ENCODE data around the gene MIEF1.

Gene MIEF1

DNA sequence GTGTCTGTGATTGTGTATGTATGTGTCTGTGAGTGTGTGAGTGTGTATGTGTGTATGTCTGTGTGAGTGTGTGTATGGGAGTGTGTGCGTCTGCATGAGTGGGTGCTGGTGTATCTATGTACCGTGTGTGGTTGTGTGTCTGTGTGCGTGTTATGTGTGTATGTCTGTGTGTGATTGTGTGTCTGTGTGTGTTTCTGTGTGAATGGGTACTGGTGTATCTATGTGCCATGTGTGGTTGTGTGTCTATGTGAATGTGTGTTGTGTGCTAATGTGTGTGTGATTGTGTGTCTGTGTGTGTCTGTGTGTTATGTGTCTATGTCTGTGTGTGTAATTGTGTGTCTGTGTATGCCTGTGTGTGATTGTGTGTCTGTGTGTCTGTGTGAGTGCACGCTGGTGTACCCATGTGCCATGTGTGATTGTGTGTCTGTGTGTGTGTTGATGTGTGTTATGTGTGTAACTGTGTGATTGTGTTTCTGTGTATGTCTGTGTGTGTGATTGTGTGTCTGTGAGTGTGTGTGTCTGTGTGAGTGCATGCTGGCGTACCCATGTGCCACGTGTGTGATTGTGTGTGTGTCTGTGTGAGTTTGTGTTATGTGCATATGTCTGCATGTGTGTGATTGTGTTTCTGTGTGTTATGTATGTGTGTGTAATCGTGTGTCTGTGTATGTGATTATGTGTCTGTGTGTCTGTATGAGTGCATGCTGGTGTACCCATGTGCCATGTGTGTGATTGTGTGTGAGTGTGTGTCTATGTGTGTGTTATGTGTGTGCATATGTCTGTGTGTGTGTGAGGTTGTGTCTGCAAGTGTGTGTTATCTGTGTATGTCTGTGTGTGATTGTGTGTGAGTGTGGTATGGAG lies 61.7 kb downstream of the MIEF1 start:
- no peak for DNase-seq

DNA sequence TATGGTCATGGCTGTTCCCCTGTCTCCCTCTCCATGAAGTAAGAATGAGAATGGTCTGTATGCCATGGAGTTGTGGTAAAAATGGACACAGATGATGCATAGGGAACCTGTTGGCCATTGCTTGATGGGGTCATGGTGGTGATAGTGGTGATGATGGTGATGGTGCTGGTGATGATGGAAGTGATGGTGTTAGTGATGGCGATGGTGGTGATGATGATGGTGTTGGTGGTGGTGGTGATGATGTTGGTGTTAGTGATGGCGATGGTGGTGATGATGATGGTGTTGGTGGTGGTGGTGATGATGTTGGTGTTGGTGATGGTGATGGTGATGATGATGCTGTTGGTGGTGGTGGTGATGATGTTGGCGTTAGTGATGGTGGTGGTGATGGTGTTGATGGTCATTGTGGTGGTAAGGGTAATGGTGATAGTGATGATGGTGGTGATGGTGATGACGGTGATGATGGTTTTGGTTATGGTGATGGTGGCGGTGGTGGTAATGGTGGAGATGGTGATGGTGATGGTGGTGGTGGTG lies 63.4 kb downstream of the MIEF1 start:
- no peak for DNase-seq

DNA sequence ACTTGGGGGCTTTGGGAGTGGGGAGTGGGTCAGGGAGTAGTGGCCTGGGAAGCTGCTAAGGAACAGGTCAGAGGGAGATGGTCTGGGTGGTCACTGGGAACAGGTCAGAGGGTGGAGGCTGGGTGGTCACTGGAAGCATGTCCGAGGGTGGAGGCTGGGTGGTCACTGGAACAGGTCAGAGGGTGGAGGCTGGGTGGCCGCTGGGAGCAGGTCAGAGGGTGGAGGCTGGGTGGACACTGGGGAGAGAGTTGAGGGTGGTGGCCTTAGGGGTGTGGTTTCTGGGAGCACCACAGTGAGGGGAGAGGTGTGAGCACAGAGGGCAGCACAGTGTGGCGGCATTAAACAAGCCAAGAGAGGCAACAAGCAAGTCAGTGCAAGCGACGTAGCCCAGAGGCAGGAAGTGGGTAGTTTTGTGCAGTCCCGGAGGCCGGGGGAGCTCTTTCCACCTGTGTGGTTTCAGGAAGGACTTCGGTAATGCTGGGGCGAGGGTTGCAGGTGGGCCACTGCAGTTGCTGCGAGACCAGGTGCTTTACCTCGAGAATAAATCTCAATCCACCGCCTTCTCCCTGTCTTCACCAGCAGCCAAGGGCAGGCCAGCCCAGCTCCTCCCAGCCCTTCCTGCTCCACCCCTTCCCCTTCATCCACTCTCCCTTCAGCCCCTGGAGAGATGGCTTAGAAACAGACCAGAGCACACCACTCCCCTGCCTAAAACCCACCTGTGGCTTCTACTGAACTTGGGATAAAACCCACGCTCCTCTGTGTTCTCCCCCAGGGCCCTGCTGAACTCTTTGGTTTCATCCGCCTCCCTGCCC lies 65.3 kb downstream of the MIEF1 start:
- DNase-seq: no peak

All from retina (tissue), 1 donor.